Parathyroid adenoma (tissue), 2 donors: ENCODE data around the gene SPACA4.

Experiments
- H2AFZ ChIP-seq: fragments of 300-600 bp; sonication (generic); one replicate; pipeline ENCODE4 v1.7.0; 2017; ENCODE audit warnings: antibody characterized with exemption, mild to moderate bottlenecking
- H3K27ac ChIP-seq: fragments of 300-600 bp; sonication (generic); one replicate; pipeline ENCODE4 v1.7.0; 2017
- H3K27me3 ChIP-seq: fragments of 300-600 bp; sonication (generic); one replicate; pipeline ENCODE4 v1.7.0; 2017; ENCODE audit warnings: low read length; ENCODE audit not compliant: control insufficient read depth, insufficient read depth
- H3K36me3 ChIP-seq: fragments of 300-600 bp; sonication (generic); one replicate; pipeline ENCODE4 v1.7.0; 2017; ENCODE audit warnings: low read length; ENCODE audit not compliant: control insufficient read depth, insufficient read depth
- H3K4me1 ChIP-seq: fragments of 300-600 bp; sonication (generic); one replicate; pipeline ENCODE4 v1.7.0; 2017; ENCODE audit warnings: control low read depth
- H3K4me2 ChIP-seq: fragments of 300-600 bp; sonication (generic); one replicate; pipeline ENCODE4 v1.7.0; 2017; ENCODE audit warnings: low read length
- H3K4me3 ChIP-seq: fragments of 300-600 bp; sonication (generic); one replicate; pipeline ENCODE4 v1.7.0; 2017; ENCODE audit warnings: low read depth, low read length
- H3K79me2 ChIP-seq: fragments of 300-600 bp; sonication (generic); one replicate; pipeline ENCODE4 v1.7.0; 2017; ENCODE audit warnings: control low read depth
- H3K9ac ChIP-seq: fragments of 300-600 bp; sonication (generic); one replicate; pipeline ENCODE4 v1.7.0; 2017; ENCODE audit warnings: mild to moderate bottlenecking
- H3K9me3 ChIP-seq: fragments of 300-600 bp; sonication (generic); one replicate; pipeline ENCODE4 v1.7.0; 2017; ENCODE audit warnings: low read length; ENCODE audit not compliant: control insufficient read depth
- CTCF ChIP-seq: fragments of 300-600 bp; sonication (generic); IDR thresholded peaks from one replicate; pipeline ENCODE4 v1.7.0; 2017; ENCODE audit warnings: antibody characterized with exemption, mild to moderate bottlenecking
- donor health status: primary hyperparathyroidism.

Gene SPACA4

GRCh38 chr19:48632692-48633147 lies 26.2 kb downstream of the SPACA4 start:
- no peaks in the 10 kb centered on the region for H3K36me3 ChIP-seq
- no peak overlapping the region for H3K9ac ChIP-seq
- H3K4me1 ChIP-seq = peaks cover 44% of the 10 kb centered on the region
- peak overlapping the region; percentile 64 for H3K4me2 ChIP-seq
- H2AFZ ChIP-seq = no peak overlapping the region
- H3K79me2 ChIP-seq = no peaks in the 10 kb centered on the region
- TF ChIP-seq CTCF = no peak
- H3K9me3 ChIP-seq = no peaks in the 10 kb centered on the region
- H3K4me3 ChIP-seq = no peak overlapping the region
- H3K27me3 ChIP-seq = no peaks in the 10 kb centered on the region
- peak overlapping the region; percentile 99 for H3K27ac ChIP-seq

- peak overlapping the region; percentile 57 for H3K4me3 ChIP-seq
- H3K27ac ChIP-seq = peak overlapping the region; percentile 99
- H3K9me3 ChIP-seq = no peaks in the 10 kb centered on the region
- no peak for TF ChIP-seq CTCF
- no peaks in the 10 kb centered on the region for H3K79me2 ChIP-seq
- H2AFZ ChIP-seq = no peak overlapping the region
- no peaks in the 10 kb centered on the region for H3K36me3 ChIP-seq
- H3K27me3 ChIP-seq = no peaks in the 10 kb centered on the region
- H3K4me2 ChIP-seq = peak overlapping the region; percentile 64
- H3K4me1 ChIP-seq = peaks cover 45% of the 10 kb centered on the region
- no peak overlapping the region for H3K9ac ChIP-seq
These were observed 26.9 kb downstream of the SPACA4 start for GRCh38 chr19:48633148-48634035.

- H2AFZ ChIP-seq = no peak overlapping the region
- no peaks in the 10 kb centered on the region for H3K27me3 ChIP-seq
- H3K27ac ChIP-seq = peak overlapping the region; percentile 99
- peak overlapping the region; percentile 64 for H3K4me2 ChIP-seq
- H3K9ac ChIP-seq = no peak overlapping the region
- H3K4me3 ChIP-seq = peak overlapping the region; percentile 57
- H3K79me2 ChIP-seq = no peaks in the 10 kb centered on the region
- H3K4me1 ChIP-seq = peaks cover 50% of the 10 kb centered on the region
- no peaks in the 10 kb centered on the region for H3K9me3 ChIP-seq
- H3K36me3 ChIP-seq = no peaks in the 10 kb centered on the region
- TF ChIP-seq CTCF = no peak
These were observed 27.4 kb downstream of the SPACA4 start for GRCh38 chr19:48634036-48634342.

- peaks cover 50% of the 10 kb centered on the region for H3K4me1 ChIP-seq
- H3K27me3 ChIP-seq = no peaks in the 10 kb centered on the region
- no peaks in the 10 kb centered on the region for H3K79me2 ChIP-seq
- no peaks in the 10 kb centered on the region for H3K36me3 ChIP-seq
- H3K9me3 ChIP-seq = no peaks in the 10 kb centered on the region
- peak overlapping the region; percentile 13 for H3K9ac ChIP-seq
- H3K4me3 ChIP-seq = peak overlapping the region; percentile 57
- H2AFZ ChIP-seq = peak overlapping the region; percentile 40
- no peak for TF ChIP-seq CTCF
- peak overlapping the region; percentile 99 for H3K27ac ChIP-seq
- peak overlapping the region; percentile 64 for H3K4me2 ChIP-seq
These were observed 28.1 kb downstream of the SPACA4 start for GRCh38 chr19:48634424-48635262.
